ENCODE results near the gene INAFM2. TPM values are rescaled to one million over a fixed set of nuclear protein-coding genes. Genes with fewer than 3 reads are reported as not detected.

The INAFM2 gene
- total and polyA plus RNA-seq, 9 of the 15 experiments (the other 6 are each of a cell fraction or from before 2014, with no cell fraction given): 11.8 to 43.1 (median 27.2) TPM

- no peak for TF ChIP-seq ZNF407 (IDR thresholded peaks at IDR 0.05; ENCODE audit: low read depth)
- TF ChIP-seq ZFP1 (CRISPR knock-in tag; IDR thresholded peaks at IDR 0.05): no peak
- TF ChIP-seq ZFPM2 (CRISPR knock-in tag; IDR thresholded peaks at IDR 0.05): no peak
- TF ChIP-seq TRIM24 (IDR thresholded peaks at IDR 0.05): no peak
- no peak for TF ChIP-seq ATF1 (CRISPR knock-in tag; IDR thresholded peaks at IDR 0.05)
- TF ChIP-seq ATF1 (tag; IDR thresholded peaks at IDR 0.05): no peak
Measured at GRCh38 chr15:40340740-40341400, 17.4 kb downstream of the INAFM2 start, which contains the start of gene CCDC9B (continued).

All from K562 (cell line).